ENCODE measurements around the gene C1orf87.

Gene C1orf87

GRCh38 chr1:60055336-60055735 is 18.2 kb downstream of the C1orf87 start:
- no peak for DNase-seq

DNA sequence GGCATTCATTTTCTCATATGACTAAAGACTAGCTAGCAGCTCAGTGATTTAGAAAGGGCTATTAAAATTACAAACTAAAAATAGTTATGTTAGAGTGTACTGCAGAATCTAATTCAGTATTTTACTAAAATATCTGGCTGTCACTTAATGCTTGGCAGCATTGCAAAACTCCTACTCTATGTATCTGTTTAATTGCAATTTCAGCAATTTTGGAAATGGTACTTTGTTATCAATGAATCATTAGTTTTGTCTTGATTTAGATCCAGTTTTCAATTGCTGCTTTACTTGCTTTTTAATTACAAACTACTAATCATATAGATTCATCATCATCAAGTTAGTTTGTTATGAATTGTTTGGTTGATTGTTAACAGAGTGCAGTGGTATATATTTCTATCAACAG is 19.2 kb downstream of the C1orf87 start:
- DNase-seq, result no peak

DNA sequence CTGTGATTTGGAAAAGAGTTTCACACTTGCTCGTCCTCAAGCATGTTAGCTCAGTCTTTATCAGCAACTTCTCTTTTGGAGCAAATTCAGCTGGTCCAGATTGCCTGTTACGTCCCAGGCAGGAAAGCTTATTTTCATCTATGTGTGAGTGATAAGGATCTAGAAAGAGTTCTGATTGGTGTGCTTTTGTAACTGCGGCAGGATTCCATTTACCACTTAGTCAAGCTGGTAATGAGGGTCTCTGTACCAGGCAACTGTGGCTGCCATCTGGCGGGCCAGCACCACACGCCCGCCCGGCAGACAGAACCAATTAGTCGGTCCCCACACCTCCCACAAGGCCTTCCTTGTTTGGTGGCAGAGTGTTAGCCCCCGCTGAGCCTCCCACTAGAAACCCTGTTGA is 21.0 kb downstream of the C1orf87 start:
- DNase-seq, result no peak

DNA sequence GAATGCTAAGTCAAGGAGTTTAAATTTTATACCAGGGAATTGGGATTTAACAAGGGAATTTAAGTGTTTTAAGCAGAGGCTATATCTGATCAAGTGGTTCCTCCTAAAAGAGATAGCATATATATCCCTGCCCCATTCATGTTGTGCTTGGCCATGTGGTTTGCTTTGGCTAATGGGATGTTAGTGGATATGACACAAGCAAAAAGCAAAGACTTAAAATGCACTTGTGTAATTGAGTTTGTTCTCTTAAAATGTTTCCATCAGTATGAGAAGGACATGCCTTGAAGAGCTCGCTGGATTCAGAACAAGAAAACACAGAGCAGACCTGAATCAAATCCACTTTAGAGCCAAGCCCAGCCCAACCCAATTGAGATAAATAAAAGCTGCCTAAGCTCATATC is 22.4 kb downstream of the C1orf87 start:
- no peak for DNase-seq

DNA sequence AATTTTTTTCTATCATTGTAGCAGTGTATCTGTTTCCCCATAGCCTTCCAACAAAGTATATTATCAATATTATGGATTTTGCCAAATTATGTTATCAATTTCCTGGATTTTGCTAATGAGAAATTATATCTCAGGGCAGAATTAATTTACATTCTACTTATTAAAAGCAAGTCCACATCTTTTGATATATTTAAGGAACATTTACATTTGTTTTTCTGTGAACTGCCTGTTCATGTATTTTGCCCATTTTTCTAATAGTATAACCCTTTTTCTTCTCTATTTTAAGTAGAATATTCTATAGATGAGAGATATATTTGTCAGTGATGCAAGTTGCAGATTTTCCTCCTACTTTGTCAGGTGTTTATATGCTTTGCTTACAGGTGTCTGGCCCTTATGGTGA is 24.4 kb downstream of the C1orf87 start:
- DNase-seq, result no peak

GRCh38 chr1:60044881-60045280 is 28.7 kb downstream of the C1orf87 start:
- no peak for DNase-seq

- no peak for DNase-seq
Measured at GRCh38 chr1:60041783-60042182, 31.8 kb downstream of the C1orf87 start.

- no peak for DNase-seq
Measured at GRCh38 chr1:60037669-60038068, 35.9 kb downstream of the C1orf87 start.

DNA sequence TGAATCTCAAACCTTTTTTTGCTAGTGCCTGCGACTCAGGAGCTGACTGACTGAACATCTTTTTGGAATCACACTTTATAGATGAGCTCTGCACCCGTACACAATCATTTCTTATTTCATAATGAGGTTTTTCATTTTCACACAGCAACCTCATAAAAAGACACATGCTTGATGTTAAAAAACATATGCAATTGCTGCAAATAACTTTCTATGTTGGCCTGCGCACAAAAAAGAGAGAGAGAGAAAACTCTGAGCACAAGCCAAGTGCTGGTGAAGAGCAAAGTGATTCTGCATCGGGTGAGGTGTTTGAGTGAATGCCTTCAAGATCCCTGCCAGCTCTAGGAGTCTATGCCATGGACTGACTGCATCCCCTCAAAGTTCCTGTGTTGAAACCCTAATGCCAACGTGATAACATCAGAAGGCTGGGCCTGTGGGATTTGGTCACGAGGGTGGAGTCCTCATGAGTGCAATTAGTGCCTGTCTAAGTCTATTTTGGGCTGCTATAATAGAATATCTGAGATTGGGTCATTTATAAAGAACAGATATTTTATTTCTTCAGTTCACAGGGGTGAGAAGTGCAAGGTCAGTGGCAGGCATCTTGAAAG is 36.6 kb downstream of the C1orf87 start:
- DNase-seq, result no peak

DNA sequence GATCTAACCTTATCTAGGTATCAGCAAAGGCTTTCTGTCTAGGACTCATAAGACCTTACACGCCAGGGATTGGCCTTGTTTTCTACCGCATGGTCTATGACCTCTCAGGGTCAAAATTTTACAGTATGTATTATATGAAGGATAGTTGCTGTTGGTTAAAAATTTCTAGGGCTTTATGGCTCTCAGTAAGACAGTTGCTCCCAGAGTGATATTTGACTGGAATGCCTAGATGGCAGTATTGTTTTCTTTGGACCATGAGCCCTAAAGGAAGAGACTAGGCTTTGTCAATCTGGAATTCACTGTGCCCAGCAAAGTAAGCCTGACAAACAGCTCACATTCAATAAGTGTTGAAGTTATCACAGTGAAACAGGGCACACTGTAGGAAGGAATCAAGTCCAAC is 37.6 kb downstream of the C1orf87 start:
- DNase-seq, result no peak

DNA sequence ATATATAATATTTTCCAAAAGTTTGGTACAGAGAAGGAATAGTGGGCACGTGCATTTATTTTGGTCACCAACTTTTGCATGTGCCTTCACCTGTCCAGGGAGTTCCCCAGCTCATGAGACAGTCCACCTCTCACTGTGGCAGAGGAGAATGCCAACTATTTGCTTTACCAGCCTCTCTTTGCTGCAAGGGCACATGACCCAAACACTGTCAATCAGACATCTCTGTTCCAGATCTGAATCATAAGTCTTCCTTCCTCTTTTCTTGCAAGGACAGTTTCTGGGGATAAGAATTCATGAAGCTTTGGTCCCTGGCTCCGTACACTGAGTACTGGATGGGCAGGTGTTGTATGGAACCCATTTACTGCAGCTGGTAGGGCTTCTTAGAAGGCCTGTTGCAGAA is 38.6 kb downstream of the C1orf87 start:
- no peak for DNase-seq

- DNase-seq, result no peak
Measured at GRCh38 chr1:60033066-60033465, 40.5 kb downstream of the C1orf87 start.

DNA sequence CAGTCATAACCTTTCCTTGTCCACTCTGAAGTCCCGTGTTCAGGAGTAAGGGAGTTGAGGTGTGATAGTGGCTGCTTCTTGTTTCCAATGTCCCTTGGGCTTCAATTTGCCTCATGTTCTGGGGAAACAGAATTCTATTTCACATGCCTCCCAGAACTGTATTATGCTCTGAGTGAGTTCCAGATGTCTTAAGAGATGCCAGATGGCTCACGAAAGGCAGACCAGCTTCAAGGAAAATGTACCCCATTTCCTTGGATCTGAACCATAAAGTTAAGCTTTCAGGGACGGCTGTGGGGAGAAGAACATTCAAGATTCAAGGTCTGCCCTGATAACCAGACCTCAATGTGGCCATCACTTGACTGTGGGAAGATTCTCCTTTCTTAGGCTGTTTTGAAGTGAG is 42.4 kb downstream of the C1orf87 start:
- DNase-seq, result no peak

DNA sequence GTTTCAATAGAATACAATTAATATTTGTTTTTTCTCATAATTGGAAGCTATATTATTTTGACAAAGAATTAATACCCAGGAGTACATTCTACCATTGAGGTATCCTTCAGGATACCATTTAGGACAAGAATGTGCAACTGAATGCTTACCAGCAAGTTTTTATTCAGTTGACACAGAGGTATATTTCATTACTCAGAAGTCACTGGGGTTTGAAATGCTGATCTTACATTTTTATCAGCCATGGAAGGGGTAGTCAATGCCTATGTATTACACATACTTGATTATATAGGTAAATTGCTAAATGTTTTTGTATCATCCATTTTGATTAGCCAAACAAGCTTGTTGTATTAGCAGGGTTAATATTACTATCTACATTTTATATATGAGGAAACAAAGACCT is 48.0 kb downstream of the C1orf87 start:
- no peak for DNase-seq

DNA sequence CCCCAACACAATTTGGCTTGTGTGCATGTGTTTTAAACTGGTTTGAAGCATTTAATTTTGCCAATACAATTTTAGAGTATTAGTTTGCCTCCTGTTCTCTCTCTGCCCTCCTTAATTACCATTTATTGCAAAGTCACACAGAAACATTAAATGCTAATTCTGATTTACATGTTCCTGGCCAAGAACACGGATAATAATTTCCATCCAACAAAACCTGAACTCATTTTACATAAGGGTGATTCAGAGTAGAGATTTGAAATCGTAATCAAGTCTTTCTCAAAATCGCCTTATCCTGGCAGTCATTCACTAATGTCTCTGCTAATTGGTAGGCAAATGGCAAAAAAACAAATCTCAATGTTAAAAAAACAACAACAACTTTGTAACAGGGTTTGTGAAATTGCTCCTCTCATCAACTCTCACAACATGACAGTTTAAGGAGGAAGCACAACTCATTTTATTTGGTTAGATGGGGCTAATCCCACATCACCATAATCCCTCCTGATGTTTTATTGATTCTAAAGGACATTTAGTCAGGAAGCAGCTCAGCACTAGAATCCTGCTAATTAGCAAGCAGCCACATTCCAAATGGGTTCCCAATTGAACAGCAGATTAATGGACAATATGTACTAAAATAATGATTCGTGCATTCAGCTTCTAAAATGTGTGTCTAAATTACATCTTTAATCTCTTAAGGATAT is 55.9 kb downstream of the C1orf87 start:
- no peak for DNase-seq

- no peak for DNase-seq
Measured at GRCh38 chr1:60010690-60011089, 62.9 kb downstream of the C1orf87 start.

DNA sequence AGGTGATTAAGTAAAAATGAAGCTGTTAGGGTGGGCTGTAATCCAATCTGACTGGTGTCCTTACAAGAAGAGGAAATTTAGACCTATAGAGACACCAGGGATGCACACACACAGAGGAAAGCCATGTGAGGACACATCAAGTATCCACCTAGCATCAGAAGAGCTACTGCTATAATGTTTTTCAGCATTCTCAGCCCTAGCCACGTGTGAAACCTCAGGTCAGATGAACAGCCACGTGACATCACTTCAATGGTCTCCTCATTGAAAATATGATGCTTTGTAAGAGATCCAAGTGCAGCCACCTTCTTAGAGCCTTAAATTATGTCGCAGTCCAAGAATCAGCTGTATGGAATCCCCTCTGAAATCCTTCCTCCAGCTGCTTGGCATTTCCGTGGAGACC is 65.1 kb downstream of the C1orf87 start:
- no peak for DNase-seq

DNA sequence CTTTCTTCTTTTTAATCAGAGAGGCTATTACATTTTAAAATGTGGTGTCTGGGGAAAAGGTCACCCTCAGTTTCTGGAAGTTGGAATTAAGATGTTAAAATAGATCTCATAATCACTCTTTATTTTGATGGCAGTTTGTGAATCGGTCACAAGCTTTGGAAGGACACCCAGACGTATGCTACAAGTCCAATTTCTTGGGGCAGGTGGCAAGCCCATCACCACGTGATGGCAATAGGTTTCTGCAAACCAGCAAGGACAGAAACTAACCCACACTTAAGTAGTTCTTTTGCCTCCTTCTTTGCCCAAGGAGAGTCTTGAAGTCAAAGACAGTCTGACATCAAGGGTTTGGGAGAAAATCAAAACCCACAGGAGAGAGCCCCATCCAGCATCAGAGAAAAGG is 72.9 kb downstream of the C1orf87 start:
- peak in 1 of 14 donors; percentile 3 for DNase-seq

- no peak for DNase-seq
Measured at GRCh38 chr1:59999746-60000145, 73.8 kb downstream of the C1orf87 start.

DNA sequence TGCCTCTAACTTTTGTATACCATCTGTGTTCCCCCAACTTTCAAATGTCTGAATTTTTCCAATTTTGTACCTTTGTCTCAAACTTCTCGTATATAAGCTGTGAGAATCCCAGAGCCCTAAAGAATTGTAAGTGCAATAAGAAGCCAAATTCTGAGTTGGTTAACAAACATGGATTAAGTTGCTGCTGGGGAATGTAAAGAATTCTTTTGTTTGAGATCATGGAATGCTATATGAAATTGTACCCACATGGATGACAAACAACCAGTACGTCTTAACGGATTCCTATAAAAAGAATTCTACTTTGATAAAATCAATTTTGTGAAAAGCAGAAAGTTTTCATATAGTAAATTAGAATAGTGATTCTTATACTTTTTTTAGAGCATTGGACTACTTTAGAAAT is 74.6 kb downstream of the C1orf87 start:
- no peak for DNase-seq

DNA sequence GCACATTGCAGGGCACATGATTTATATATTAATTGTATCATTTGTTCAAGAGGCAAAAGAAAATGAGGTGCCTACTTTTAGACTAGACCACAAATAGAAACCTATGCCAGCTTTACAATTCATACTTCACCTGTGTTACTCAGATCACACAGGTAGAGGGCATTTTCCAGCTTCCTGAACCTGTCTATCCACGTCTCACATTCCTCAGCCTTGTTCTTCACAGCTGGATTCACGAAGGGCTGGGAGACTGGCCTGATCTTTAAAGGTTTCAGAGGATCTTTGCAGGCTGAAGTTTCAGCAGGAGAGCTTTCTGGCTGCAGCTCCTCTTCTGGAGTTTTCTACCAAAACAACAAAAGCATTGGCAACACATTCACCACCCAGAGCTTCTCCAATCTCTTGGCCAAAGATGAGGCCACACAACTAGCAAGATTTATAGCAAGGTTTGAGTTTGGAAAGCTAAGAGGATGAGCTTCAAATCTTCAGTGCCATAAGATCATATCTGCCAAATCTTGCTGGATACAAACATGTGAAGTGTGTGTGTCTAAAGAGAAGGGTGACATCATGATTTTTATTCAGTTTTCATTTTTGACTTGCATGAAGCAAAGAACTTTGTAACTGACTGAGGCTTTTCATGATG is 76.0 kb downstream of the C1orf87 start:
- DNase-seq, result no peak

GRCh38 chr1:59994302-59995198 is 79.0 kb downstream of the C1orf87 start:
- DNase-seq, result peak in 1 of 14 donors; percentile 17
